ENCODE data around the gene ELAVL2.

The ELAVL2 gene

GRCh38 chr9:23826120-23826629 lies at the start of gene ELAVL2:
ELAVL2 (minus strand) TSS chr9:23826240; CDS start chr9:23762234, 64,006 bp downstream.
- peak; percentile 24 to 42 for DNase-seq

GRCh38 chr9:23858234-23858633 lies 32.2 kb upstream of the ELAVL2 start:
- no peak for DNase-seq

- no peak for DNase-seq
These were observed 30.0 kb upstream of the ELAVL2 start for GRCh38 chr9:23855873-23856604.

GRCh38 chr9:23850690-23851629 lies 24.9 kb upstream of the ELAVL2 start:
- no peak for DNase-seq

GRCh38 chr9:23850242-23850689 lies 24.2 kb upstream of the ELAVL2 start:
- DNase-seq: no peak

GRCh38 chr9:23849379-23850035 lies 23.5 kb upstream of the ELAVL2 start:
- no peak for DNase-seq

- DNase-seq: no peak
These were observed 16.6 kb upstream of the ELAVL2 start for GRCh38 chr9:23842565-23843129.

GRCh38 chr9:23841304-23841703 lies 15.3 kb upstream of the ELAVL2 start:
- no peak for DNase-seq

- no peak for DNase-seq
These were observed 11.0 kb upstream of the ELAVL2 start for GRCh38 chr9:23837038-23837437.

GRCh38 chr9:23830929-23831730 lies 5.1 kb upstream of the ELAVL2 start:
- DNase-seq: no peak

GRCh38 chr9:23830476-23830805 lies 4.4 kb upstream of the ELAVL2 start:
- DNase-seq: no peak

GRCh38 chr9:23829580-23830475 lies 3.8 kb upstream of the ELAVL2 start:
- no peak for DNase-seq

GRCh38 chr9:23825700-23826099 lies 340 bp downstream of the ELAVL2 start:
- DNase-seq: no peak

- no peak for DNase-seq
These were observed 1.0 kb downstream of the ELAVL2 start for GRCh38 chr9:23824830-23825591.

- DNase-seq: no peak
These were observed 1.8 kb downstream of the ELAVL2 start for GRCh38 chr9:23823986-23824829.

GRCh38 chr9:23823269-23823668 lies 2.8 kb downstream of the ELAVL2 start:
- DNase-seq: no peak

GRCh38 chr9:23822261-23823169 lies 3.5 kb downstream of the ELAVL2 start:
- DNase-seq: no peak

All from CD4-positive, alpha-beta T cell treated with Interleukin-4 for 1 hour (primary cell).